Stimulated activated CD8-positive, alpha-beta memory T cell treated with anti-CD3 and anti-CD28 coated beads, Interleukin-2, amount 100 ng/mL, for 48 hours (primary cell): ENCODE data around the gene CPM.
"Not testable (repeated sequence)": the region's sequence is repeated elsewhere in the genome, so short reads cannot be mapped to it uniquely, and the experiment has no call there.

Experiments
- DNase-seq, 2 donors: peaks; one replicate each; pipeline ENCODE4 v3.0.0-alpha.2; 2020; ENCODE audit warnings: low read depth in 2 of 2

Gene CPM

GRCh38 chr12:68827895-68828671, 104.9 kb downstream of the CPM start:
- no peak for DNase-seq

DNA sequence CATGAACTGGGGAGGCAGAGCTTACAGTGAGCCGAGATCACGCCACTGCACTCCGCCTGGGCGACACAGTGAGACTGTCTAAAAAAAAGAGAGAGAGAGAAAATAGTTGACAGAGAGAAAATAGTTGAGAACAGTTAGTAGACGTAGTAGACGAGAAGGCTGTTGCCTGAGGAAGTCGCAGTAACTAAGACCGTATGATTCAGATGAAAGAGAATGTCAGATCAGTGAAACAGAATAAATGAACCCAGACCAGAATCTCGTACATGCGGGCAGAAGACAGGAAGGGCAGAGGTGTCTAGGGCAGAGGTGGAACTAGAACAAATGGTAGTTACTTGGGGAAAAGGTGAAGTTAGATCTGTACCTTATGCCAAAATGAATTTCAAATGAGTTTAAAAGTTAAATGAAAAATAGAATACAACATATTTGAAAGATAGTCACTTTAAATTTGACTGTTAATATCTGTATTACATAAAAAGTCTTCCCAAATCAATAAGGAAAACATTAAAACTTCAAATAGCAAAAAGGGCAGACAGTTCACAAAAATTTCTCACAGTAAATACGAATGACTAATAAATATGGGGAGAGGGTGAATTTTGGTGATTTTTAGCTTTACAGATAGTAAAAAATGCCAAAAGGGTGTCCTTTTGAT, 107.3 kb downstream of the CPM start:
- DNase-seq, result no peak

GRCh38 chr12:68824597-68825250, 108.2 kb downstream of the CPM start:
- no peak for DNase-seq

DNA sequence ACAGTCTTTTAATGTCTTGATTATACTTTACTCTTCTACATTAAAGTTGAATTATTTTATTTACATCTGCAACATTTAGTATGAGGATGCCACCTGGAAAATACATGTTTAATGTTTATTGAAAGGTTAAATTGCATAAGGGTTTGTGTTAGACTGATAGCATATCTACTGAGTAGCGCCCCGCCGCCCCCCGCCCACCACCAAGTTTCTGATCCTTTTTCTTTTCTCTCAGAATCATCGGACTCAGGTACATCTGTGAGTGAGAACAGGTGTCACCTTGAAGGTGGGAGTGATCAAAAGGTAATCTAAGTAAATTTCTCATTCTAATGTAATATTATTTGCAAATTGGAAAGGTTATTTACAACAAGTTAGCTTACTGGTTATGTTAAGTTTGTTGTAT, 108.8 kb downstream of the CPM start:
- DNase-seq, result no peak

DNA sequence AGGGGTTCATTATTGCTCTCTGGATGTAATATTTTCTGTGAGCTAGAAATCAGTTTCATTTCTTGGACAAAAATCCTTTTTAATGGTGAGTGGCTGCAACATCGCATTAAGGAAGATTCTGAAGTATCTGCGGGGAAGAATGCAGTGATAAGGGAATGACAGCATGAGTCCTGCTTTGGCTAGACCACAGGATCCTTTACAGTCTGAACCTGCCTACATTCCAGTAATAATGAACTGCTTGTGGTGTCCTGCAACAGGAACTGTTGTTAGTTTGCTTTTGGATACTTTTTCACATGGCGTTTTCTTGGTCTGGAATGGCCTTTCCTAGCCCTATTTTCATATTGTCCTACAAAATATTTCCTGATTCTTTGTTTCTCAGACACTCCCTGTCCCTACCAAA, 109.3 kb downstream of the CPM start:
- no peak for DNase-seq

GRCh38 chr12:68821357-68822188, 111.4 kb downstream of the CPM start:
- no peak for DNase-seq

DNA sequence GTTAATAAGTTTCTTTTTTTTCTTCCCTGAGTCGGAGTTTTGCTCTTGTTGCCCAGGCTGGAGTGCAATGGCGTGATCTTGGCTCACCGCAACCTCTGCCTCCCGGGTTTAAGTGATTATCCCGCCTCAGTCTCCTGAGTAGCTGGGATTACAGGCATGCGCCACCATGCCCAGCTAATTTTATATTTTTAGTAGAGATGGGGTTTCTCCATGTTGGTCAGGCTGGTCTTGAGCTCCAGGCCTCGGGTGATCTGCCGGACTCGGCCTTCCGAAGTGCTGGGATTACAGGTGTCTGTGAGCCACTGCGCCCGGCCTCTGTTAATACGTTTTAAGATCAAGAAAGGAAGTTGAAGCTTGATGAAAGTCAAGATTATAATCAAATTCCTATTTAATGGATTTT, 113.5 kb downstream of the CPM start:
- DNase-seq, result not testable (repeated sequence)

DNA sequence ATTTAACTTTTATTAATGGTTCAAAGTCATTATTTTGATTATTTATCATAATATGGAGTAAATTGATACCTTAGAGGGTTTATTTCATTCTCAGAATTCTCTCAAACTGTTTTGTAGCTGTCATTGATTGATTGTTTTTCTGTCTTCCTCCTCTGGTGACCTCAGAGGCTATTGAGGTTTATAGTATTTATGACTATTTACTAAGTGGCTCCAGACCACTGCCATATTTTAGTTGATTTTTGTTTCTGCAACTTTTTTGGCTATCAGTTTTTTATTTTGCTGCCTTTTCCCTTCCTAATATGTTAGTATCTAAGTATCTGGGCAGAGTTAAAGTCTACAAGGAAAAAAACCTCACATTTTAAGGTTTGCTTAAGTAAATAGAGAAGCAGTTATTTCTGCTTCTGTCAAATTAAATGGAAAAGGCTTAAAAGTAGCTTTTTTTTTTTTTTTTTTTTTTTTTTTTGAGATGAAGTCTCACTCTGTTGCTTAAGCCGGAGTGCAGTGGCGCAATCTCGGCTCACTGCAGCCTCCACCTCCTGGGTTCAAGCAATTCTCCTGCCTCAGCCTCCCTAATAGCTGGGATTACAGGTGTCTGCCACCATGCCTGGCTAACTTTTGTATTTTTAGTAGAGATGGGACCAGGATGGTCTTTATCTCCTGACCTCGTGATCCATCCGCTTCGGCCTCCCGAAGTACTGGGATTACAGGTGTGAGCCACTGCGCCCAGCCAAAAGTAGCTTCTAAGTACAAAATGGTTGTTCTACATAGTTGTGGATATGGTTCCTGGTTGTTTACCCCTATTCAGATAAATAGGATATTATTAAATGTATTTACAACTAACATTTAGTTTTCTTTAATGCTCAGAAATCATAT, 116.8 kb downstream of the CPM start:
- no peak for DNase-seq

- no peak for DNase-seq
These were observed 117.6 kb downstream of the CPM start for GRCh38 chr12:68815232-68815927.

GRCh38 chr12:68814490-68815231, 118.3 kb downstream of the CPM start:
- DNase-seq, result no peak

DNA sequence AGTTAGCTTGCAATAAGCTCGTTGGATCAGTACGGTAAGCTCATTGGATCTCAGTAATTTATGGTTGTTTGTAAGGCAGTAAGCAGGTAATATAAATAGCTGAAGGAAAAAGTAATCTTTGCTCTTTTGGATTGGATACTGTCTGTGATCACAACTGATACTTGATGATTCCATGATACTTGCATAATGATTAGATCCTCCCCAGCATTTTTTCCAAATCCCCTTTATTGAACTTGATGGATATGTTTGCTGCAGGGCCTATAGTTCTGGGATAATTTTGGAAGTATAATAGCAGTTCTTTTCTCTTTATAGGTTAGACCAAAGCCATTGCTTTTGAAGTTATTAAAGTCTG, 119.8 kb downstream of the CPM start:
- no peak for DNase-seq

- no peak for DNase-seq
These were observed 120.3 kb downstream of the CPM start for GRCh38 chr12:68812553-68813241.

GRCh38 chr12:68811573-68811972, 121.4 kb downstream of the CPM start:
- DNase-seq, result not testable (repeated sequence)

- DNase-seq, result not testable (repeated sequence)
These were observed 123.0 kb downstream of the CPM start for GRCh38 chr12:68810027-68810389.

GRCh38 chr12:68809190-68810026, 123.6 kb downstream of the CPM start:
- DNase-seq, result no peak

- peak; percentile 59 to 67 for DNase-seq
These were observed 124.4 kb downstream of the CPM start for GRCh38 chr12:68808388-68809189.

DNA sequence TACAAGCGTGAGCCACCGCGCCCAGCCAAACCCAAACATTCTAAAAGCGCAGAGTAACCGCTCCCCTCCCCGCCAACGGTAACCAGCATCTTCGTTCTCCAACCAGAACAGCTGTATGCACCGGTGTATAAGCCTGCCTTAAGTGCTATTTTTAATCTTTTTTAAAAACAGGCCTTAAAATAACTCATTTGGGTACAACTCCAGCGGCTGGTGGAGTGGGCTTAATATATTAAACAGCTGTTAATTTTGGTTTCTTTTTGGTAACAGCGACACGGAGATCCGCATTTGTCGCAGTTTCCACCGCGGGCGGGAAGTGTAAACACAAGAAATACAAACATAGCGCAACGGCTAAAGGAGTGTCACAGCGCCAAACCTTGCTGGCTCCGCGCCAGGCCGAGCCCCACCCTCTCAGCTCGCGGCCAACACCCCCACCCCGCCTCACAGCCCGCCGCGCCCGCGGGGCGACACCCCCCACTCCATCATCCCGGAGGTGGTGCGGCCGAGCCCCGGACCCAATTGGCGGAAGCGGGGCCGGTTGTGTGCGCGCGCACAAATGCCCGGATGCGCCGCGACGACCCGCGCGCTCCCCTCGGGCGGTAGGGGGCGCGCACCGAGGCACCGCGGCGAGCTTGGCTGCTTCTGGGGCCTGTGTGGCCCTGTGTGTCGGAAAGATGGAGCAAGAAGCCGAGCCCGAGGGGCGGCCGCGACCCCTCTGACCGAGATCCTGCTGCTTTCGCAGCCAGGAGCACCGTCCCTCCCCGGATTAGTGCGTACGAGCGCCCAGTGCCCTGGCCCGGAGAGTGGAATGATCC, 125.2 kb downstream of the CPM start, which contains the start of gene MDM2:
Gene MDM2 (plus strand): TSS at position 602 of the 812 bp plus-strand sequence. CDS start 301 bp downstream, outside the sequence.
- DNase-seq, result peak; percentile 93
